Measurements from ENCODE around the gene LEPROT.

The LEPROT gene

DNA sequence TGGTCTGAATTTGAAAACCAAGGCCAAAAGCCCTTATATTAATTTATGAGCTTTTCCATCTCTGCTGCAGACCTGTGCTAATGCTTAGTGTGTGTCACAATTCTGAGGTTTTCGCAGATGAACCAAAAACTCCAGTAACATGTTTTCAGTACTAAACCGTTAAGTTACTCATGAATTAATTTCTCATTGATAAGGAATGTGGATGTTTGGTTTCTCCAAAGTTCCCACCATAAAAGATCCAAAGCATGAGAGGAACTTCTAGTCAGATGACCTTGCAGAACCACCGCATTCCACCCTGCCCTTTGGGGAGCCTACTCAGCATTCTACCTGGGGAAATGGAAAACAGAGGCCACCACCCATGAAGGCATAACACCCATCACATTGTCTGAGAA is 7.5 kb upstream of the LEPROT start:
- DNase-seq, result no peak

GRCh38 chr1:65414538-65414937 is 5.9 kb upstream of the LEPROT start:
- no peak for DNase-seq

- DNase-seq, result no peak
Measured at GRCh38 chr1:65416767-65417166, 3.7 kb upstream of the LEPROT start.

DNA sequence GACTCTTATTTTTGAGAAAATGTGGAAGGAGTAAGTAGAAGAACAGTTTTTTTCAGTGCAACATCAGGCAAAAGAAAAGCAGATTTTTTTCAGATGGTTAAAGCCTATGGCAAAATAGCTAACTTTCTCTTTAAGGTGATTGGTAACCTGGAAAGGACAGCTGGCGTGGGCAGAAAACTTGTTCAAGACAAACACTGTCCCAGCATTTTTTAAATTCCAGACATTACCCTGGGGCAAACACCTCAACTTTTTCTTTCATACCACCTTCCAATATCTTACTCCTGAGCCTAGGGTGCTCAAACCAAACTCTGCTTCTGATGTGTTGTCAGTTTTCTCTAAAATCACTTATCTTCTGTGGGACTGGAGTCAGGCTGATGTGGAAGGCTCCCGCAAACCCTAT is 2.7 kb upstream of the LEPROT start:
- no peak for DNase-seq

- DNase-seq, result no peak
Measured at GRCh38 chr1:65418522-65419185, 1.8 kb upstream of the LEPROT start.

- DNase-seq, result peak; percentile 99
Measured at GRCh38 chr1:65419681-65420589, 533 bp upstream of the LEPROT start.

GRCh38 chr1:65421351-65422025 is 1.0 kb downstream of the LEPROT start:
- peak; percentile 80 for DNase-seq

DNA sequence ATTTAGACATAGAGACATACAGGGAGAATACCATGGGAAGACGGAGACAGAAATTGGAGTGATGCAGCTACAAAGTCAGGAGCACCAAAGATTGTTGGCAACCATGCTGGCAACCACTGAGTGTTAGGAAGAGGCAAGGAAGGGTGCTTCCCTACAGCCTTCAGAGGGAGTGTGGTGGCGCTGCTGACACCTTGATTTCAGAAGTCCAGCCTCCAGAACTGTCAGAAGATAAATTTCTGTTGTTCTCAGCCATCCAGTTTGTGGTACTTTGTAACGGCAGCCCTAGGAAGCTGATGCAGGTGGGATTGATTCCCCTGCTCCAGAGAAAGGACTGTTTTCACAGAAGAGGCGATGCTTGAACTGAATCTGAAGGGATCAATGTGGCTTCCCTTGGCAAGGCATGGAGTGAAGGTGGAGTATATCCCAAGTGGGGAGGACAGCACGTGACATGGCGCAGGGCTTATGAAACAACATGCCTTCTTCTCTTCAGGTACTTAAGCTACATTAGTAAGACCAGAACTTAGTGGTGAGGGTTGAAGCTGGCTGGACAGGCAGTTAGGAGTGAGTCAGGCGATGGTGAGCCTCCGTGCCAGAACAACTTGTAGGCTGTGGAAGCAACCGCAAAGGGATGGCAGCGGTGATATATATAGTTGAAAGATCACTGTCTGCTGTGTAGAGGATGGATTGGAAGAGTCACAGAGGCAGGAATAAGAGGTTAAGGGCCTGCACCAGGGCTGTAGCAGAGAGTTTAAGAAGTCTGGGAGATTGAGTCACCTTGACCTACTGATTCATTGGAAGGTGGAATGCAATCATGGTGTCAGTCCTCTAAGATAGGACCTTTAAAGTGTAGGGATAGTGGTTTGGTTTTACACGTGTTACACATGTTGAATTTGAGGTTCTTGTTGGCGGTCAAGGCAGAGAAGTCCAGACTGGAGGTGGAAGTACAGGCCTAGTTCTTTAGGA is 2.1 kb downstream of the LEPROT start:
- DNase-seq, result no peak

- peak; percentile 84 for DNase-seq
Measured at GRCh38 chr1:65423884-65424572, 3.6 kb downstream of the LEPROT start.

DNA sequence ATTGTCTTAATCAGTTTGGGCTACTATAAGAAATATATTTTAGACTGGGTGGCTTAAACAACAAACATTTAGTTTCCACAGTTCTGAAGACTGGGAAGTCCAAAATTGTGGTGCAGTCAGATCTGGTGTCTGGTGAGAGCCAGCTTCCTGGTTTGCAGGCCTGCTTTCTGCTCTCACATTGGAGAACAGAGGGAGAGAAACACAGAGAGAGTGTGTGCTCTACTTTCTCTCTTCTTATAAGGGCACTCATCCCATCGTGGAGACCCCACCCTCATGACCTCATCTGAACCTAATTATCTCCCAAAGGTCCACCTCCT is 4.1 kb downstream of the LEPROT start:
- DNase-seq, result peak; percentile 23

- no peak for DNase-seq
Measured at GRCh38 chr1:65425006-65425405, 4.5 kb downstream of the LEPROT start.

- DNase-seq, result no peak
Measured at GRCh38 chr1:65425697-65426096, 5.2 kb downstream of the LEPROT start.

GRCh38 chr1:65429078-65429477 is 8.6 kb downstream of the LEPROT start:
- DNase-seq, result no peak

DNA sequence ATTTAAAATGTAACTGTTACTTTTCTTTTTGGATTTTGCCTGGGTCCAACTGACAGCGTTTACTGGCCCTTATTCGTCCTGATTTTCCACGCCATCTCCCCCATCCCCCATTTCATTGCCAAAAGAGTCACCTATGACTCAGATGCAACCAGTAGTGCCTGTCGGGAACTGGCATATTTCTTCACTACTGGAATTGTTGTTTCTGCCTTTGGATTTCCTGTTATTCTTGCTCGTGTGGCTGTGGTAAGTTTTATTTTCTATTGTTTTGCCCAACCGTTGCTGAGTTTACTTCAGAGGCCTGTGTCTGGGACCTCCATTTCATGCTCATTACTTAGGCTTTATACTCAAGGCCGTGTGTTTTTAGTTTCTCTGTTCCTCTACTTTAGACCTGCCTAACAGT is 9.3 kb downstream of the LEPROT start:
- DNase-seq, result peak; percentile 83

DNA sequence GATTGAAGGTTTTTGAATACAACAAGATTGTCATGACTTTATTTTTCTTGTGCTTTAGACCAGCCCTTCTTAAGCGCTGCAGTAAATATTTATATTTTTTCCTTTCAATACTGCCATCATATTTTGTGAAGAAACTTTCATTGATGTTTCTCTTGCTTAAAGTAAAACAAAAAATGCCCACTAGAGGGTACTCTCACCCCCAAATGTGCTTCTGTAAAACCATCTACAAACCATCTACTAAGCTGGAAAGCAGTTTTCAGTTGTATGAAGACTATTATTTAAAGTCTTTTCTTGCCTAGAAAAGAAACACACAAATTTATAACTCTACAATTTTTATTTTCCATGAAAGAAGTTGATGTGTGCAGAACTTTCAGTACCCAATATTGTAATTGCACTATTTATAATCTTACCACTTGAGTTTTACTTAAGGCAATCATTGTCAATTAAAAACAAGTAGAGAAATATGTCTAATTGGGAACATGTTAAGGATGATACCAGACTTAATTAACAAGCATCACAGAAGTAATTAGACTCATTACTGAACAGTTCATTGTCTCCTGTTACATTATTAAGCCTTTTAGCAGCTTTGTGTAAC is 10.7 kb downstream of the LEPROT start:
- peak; percentile 59 for DNase-seq

- no peak for DNase-seq
Measured at GRCh38 chr1:65432918-65433317, 12.4 kb downstream of the LEPROT start.

GRCh38 chr1:65434255-65434654 is 13.8 kb downstream of the LEPROT start:
- DNase-seq, result no peak

GRCh38 chr1:65434760-65435159 is 14.3 kb downstream of the LEPROT start:
- no peak for DNase-seq

DNA sequence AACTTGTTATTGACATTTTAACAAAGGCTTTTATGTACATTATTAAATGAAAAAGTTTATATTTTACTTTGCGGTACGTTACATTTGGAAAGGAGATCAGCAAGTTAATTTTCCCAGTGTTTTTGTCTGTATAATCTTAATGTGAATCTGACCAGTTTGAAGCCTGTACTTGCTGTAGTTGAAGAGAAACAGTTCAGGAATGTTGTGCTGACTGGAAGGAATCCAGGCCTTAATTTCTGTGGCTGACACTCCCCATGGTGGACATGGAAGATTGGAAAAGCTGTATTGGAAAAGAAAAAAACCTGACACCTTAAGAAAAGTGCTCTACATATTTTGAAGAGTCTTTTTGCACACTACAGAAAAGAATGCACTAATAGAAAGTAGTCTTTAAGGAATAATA is 15.5 kb downstream of the LEPROT start:
- no peak for DNase-seq

DNA sequence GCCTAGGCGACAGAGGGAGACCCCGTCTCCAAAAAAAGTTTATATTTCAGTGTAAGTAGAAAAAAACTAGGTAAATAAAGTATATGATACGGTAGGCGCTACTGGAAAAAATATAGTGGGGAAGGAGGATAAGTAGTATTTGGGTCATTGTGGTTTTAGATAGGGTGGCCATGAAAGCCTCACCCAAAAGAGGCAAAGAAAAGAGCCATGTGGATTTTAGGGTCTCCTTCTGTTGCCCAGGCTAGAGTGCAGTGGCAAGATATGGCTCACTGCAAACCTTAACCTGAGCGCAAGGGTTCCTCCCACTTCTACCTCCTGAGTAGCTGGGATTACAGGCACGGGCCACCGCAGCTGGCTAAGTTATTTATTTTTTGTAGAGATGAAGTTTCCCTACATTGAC is 17.1 kb downstream of the LEPROT start:
- DNase-seq, result no peak

DNA sequence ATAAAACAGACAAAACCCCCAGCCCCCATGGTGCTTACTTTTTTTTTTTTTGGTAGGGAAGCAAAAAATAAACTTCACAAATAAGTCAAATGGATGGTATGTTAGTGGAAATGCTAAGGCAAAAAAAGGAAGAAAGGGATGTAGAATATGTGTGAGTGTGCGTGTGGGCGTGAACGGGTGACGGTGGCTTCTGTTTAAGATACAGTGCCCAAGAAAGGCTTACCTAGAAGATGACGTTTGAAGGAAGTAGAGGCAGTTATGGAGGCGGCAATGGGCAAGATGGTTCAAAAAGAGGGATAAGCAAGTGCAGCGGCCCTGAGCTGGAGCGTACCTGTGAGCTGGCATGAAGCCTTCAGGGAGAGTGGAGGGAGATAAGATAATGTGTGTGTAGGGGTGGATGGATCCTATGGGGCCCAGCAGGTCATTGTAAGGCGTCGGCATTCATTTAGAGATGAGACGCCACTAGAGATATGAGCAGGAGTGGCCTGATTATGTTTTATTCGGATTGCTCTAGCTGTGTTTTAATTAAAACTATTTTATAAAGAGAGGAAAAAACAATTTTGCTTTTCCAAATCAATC is 19.9 kb downstream of the LEPROT start:
- no peak for DNase-seq
